ENCODE data around the gene RABGAP1L.

The RABGAP1L gene

DNA sequence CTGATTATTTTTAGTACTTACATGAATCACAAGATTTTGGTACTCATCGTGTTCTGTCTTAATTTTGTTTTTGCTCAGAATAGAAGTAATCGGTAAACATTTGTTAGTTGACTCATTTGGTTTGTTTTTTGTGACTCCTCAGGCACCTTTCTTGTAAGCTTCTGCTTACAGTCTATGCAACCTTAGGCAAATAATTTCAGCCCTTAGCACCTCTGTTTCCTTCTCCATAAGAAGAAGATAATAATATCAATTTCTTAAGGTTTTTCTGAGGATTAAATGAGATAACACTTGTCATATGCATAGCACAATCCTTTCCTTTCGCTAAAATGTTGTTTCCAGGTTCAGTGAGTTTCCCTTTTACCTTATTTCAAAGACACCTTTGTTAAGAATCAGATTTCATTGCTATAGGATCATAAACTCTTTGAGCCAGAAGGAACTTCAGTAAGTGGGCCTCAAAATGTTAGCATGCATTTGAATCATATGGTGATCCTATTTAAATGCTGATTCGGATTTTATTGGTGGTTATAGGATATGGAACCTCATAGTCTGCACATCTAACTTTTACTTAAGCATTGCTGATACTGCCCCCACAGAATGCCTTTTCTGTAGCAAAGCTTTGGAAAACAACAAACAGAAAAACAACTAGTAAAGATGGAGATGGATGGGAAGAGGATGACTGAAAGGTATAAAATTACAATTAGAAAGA lies 567.7 kb downstream of the RABGAP1L start:
- Mint-ChIP-seq H3K27ac (no peak overlapping the region), H3K4me3 (no peak overlapping the region), H3K36me3 (ENCODE audit: low read depth) (no peaks in the 10 kb centered on the region), H3K27me3 (ENCODE audit: low read depth) (no peaks in the 10 kb centered on the region), H3K4me1 (no peaks in the 10 kb centered on the region), H3K9me3 (no peaks in the 10 kb centered on the region)
- TF ChIP-seq, protein P1, sequence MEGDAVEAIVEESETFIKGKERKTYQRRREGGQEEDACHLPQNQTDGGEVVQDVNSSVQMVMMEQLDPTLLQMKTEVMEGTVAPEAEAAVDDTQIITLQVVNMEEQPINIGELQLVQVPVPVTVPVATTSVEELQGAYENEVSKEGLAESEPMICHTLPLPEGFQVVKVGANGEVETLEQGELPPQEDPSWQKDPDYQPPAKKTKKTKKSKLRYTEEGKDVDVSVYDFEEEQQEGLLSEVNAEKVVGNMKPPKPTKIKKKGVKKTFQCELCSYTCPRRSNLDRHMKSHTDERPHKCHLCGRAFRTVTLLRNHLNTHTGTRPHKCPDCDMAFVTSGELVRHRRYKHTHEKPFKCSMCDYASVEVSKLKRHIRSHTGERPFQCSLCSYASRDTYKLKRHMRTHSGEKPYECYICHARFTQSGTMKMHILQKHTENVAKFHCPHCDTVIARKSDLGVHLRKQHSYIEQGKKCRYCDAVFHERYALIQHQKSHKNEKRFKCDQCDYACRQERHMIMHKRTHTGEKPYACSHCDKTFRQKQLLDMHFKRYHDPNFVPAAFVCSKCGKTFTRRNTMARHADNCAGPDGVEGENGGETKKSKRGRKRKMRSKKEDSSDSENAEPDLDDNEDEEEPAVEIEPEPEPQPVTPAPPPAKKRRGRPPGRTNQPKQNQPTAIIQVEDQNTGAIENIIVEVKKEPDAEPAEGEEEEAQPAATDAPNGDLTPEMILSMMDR (IDR thresholded peaks at IDR 0.05; ENCODE audit: unreplicated experiment in 3 of 3): peak in 1 of 3 experiments; percentile 9

DNA sequence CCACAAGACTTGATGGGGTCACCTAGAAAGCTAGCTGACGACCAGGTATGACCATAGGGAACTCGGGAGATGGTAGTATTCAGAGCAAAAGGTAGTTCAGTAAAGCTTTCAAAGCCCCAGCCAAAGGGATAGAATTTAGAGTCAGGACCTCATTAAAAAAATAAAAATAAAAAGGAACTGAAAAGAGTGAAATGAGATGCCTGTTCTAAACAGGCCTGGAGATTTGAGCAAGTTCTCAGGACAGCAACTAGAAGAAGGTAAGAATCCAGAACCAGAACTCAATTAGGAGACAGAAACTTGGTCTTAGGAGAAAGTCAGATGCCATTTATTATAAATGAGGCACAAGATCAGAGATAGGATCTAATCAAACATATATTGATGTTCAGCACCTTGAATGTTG lies 575.0 kb downstream of the RABGAP1L start:
- Mint-ChIP-seq H3K27me3 (ENCODE audit: low read depth) (no peaks in the 10 kb centered on the region), H3K4me3 (no peak overlapping the region), H3K9me3 (peaks cover 3% of the 10 kb centered on the region), H3K36me3 (ENCODE audit: low read depth) (peaks cover 3% of the 10 kb centered on the region), H3K4me1 (no peaks in the 10 kb centered on the region), H3K27ac (no peak overlapping the region)
- TF ChIP-seq, protein P1 (IDR thresholded peaks at IDR 0.05; ENCODE audit: unreplicated experiment in 3 of 3): no peak

DNA sequence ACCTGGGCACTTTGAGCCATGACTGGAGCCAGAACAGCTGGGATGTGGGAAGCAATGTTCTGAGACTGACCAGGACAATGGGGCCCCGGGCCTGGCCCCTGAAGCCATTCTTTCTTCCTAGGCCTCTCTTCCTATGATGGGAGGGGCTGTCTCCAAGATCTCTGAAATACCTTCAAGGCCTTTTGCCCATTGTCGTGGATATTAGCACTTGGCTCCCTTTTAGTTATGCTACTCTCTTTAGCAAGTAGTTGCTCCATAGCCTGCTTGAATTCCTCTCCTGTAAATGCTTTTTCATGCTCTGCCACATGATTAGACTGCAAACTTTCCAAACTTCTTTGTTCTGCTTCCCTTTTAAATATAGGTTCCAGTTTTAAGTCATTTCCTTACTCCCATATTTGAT lies 577.5 kb downstream of the RABGAP1L start:
- H3K27me3 Mint-ChIP-seq (ENCODE audit: low read depth): no peaks in the 10 kb centered on the region
- H3K27ac Mint-ChIP-seq: no peak overlapping the region
- TF ChIP-seq, protein P1 (IDR thresholded peaks at IDR 0.05; ENCODE audit: unreplicated experiment in 3 of 3): no peak
- H3K9me3 Mint-ChIP-seq: peaks cover 3% of the 10 kb centered on the region
- no peak overlapping the region for H3K4me3 Mint-ChIP-seq
- no peaks in the 10 kb centered on the region for H3K4me1 Mint-ChIP-seq
- peaks cover 3% of the 10 kb centered on the region for H3K36me3 Mint-ChIP-seq (ENCODE audit: low read depth)

DNA sequence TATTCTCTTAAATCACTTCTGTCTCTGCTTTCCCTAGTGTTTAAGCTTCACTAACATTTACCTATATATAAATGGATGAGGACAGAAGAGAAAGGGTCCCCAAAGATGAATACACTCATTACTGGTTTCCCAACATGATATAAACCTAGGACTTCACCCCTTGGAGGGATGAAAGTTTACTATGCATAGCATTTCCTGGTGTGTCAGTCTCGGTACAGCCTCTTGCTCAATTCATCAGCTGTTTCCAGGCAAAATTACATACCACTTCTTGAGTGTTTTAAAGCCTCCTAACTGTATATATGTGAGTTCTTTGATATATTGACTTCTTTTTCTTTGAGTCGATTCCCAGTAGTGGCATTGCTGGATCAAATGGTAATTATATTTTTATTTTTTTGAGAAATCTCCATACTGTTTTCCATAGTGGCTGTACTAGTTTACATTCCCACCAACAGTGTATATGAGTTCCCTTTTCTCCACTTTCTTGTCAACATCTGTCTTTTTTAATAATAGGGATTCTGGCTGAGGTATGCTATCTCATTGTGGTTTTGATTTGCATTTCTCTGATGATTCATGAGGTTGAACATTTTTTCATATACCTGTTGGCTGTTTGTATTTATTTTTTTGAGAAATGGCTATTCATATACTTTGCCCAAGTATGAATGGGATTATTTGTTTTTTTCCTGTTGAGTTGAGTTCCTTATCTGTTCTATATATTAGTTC lies 581.1 kb downstream of the RABGAP1L start:
- Mint-ChIP-seq H3K4me3 (no peak overlapping the region), H3K4me1 (no peaks in the 10 kb centered on the region), H3K9me3 (peaks cover 3% of the 10 kb centered on the region), H3K36me3 (ENCODE audit: low read depth) (peaks cover 3% of the 10 kb centered on the region), H3K27ac (no peak overlapping the region), H3K27me3 (ENCODE audit: low read depth) (no peaks in the 10 kb centered on the region)
- TF ChIP-seq, protein P1 (IDR thresholded peaks at IDR 0.05; ENCODE audit: unreplicated experiment in 3 of 3): no peak

DNA sequence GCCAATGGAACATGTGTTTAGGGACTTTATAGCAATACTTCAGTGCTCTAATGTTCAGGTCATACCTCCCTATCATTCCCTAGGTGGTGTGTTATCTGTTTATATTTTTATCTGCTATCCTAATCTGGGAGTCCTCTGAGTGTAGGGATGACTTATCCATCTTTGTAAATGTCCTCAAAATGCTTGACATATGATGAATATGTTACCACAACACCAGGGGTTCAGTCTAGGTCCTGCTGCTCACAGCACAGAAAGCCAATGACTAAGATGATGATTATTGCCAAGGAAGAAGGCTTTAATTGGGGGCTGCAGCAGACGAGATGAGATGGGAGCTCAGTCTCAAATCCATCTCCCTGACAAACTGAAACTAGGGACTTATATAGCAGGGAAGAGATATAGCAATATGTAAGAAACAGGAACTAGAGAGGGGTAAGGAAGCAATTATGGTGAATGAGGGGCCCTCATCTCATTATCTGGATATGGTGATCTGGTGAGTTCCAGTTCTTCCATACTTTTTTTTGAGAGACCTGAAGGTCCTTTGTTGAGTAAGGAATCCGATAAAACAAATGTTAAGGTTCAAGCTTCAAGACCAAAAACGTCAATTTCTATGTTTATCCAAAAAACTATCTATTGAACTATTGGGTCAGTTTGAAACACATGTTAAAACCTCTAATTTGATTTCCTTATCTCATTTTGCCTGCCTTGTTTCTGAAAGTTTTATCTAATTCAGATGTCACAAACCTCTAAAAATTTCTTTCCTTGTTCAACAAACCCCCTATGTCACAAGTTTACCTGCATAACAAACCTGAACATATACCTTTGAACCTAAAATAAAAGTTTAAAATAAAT lies 583.7 kb downstream of the RABGAP1L start:
- TF ChIP-seq, protein P1 (IDR thresholded peaks at IDR 0.05; ENCODE audit: unreplicated experiment in 3 of 3): no peak
- Mint-ChIP-seq H3K27ac (no peak overlapping the region), H3K27me3 (ENCODE audit: low read depth) (no peaks in the 10 kb centered on the region), H3K9me3 (no peaks in the 10 kb centered on the region), H3K4me1 (no peaks in the 10 kb centered on the region), H3K36me3 (ENCODE audit: low read depth) (no peaks in the 10 kb centered on the region), H3K4me3 (no peak overlapping the region)
